HFFc6 (cell line): ENCODE data around the gene CNOT1. TPM values are rescaled to one million over a fixed set of nuclear protein-coding genes. Genes with fewer than 3 reads are reported as not detected.
"Not testable (repeated sequence)": the region's sequence is repeated elsewhere in the genome, so short reads cannot be mapped to it uniquely, and the experiment has no call there.

Experiments
- DNase-seq: peaks from one replicate; pipeline ENCODE4 v3.0.0-alpha.2; 2018
- H3K27ac Mint-ChIP-seq: 2 replicates; pipeline ENCODE4 v1.8.0; 2020; ENCODE audit warnings: mild to moderate bottlenecking, mixed read lengths
- H3K27me3 Mint-ChIP-seq: 2 replicates; pipeline ENCODE4 v1.8.0; 2021; ENCODE audit warnings: mild to moderate bottlenecking, moderate library complexity, mixed read lengths; ENCODE audit not compliant: insufficient read depth
- H3K36me3 Mint-ChIP-seq: 2 replicates; pipeline ENCODE4 v1.8.0; 2021; ENCODE audit warnings: low read depth, mixed read lengths
- H3K4me1 Mint-ChIP-seq: 2 replicates; pipeline ENCODE4 v1.8.0; 2020; ENCODE audit warnings: low read depth, mixed read lengths
- H3K4me3 Mint-ChIP-seq: 2 replicates; pipeline ENCODE4 v1.8.0; 2020; ENCODE audit warnings: mild to moderate bottlenecking, moderate library complexity, mixed read lengths
- H3K9me3 Mint-ChIP-seq: 2 replicates; pipeline ENCODE4 v1.8.0; 2020; ENCODE audit warnings: mild to moderate bottlenecking, mixed read lengths
- total RNA-seq, 6 experiments: library from RNA; stranded (reverse); fragmentation: NEBNext Ultra II Directional; extraction: Animal tissue kit (Norgen Biotek cat#: 25700); gene quantifications; 2 replicates in 1 of 6; 3 replicates in 5 of 6; pipeline ENCODE4 v1.2.3, GENCODE V29; 2021
- TF ChIP-seq, protein P1 (sequence below): fragments of 200-600 bp; sonication (generic); IDR thresholded peaks from 2 replicates; pipeline ENCODE4 v1.5.0; 2021; ENCODE audit warnings: antibody characterized with exemption, mild to moderate bottlenecking

The CNOT1 gene
- total RNA-seq, 6 experiments from 2014 or later, result 114 to 139 (median 121) TPM

DNA sequence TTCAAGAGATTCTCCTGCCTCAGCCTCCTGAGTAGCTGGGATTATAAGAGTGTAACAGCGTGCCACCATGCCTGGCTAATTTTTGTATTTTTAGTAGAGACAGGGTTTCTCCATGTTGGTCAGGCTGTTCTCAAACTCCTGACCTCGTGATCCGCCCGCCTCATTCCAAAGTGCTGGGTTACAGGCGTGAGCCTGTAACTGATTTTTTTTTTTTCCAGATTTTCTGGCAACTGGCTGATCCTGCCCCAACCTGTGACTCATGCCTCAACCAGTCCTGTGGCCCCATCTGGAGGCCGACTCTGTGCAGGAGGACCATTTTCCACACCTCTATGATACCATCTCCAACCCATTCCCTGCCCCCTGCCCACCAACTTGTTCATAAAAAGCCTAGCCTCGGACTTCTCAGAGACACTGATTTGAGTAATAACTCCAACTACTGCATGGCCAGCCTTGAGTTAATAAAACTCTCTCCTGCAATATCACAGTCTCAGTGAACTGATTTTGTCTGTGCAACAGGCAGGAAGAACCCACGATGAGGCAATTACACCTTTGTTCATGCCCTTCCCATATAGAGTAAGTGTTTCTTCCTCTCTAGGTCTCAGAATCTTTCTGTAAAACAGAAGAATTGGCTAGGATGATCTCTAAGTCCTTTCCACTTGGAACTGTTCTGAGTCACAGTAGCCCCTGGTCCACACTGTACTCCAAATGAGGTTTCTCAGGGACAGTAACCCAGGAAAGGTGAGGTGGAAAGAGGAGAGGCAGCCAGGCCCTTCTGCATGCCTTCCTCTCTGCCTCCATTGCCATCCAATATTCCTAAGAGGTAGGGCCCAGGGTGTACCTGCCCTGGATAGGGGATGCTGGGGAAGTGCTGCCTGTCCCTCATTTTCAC lies 8.8 kb upstream of the CNOT1 start:
- peak; percentile 82 for DNase-seq
- peak overlapping the region; percentile 19; the same call in 1 of the 2 replicates for H3K4me3 Mint-ChIP-seq
- peaks cover 16% of the 10 kb centered on the region for H3K4me1 Mint-ChIP-seq
- peaks cover 4% of the 10 kb centered on the region for H3K27me3 Mint-ChIP-seq
- TF ChIP-seq, protein P1, sequence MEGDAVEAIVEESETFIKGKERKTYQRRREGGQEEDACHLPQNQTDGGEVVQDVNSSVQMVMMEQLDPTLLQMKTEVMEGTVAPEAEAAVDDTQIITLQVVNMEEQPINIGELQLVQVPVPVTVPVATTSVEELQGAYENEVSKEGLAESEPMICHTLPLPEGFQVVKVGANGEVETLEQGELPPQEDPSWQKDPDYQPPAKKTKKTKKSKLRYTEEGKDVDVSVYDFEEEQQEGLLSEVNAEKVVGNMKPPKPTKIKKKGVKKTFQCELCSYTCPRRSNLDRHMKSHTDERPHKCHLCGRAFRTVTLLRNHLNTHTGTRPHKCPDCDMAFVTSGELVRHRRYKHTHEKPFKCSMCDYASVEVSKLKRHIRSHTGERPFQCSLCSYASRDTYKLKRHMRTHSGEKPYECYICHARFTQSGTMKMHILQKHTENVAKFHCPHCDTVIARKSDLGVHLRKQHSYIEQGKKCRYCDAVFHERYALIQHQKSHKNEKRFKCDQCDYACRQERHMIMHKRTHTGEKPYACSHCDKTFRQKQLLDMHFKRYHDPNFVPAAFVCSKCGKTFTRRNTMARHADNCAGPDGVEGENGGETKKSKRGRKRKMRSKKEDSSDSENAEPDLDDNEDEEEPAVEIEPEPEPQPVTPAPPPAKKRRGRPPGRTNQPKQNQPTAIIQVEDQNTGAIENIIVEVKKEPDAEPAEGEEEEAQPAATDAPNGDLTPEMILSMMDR, result peak; percentile 67
- peak overlapping the region; percentile 74 for H3K27ac Mint-ChIP-seq
- no peaks in the 10 kb centered on the region for H3K9me3 Mint-ChIP-seq
- no peaks in the 10 kb centered on the region for H3K36me3 Mint-ChIP-seq

GRCh38 chr16:58637021-58637420 lies 7.4 kb upstream of the CNOT1 start:
- H3K36me3 Mint-ChIP-seq, DNase-seq, H3K4me3 Mint-ChIP-seq, H3K27me3 Mint-ChIP-seq, H3K9me3 Mint-ChIP-seq, H3K27ac Mint-ChIP-seq: not testable (repeated sequence)
- peaks cover 16% of the 10 kb centered on the region for H3K4me1 Mint-ChIP-seq

DNA sequence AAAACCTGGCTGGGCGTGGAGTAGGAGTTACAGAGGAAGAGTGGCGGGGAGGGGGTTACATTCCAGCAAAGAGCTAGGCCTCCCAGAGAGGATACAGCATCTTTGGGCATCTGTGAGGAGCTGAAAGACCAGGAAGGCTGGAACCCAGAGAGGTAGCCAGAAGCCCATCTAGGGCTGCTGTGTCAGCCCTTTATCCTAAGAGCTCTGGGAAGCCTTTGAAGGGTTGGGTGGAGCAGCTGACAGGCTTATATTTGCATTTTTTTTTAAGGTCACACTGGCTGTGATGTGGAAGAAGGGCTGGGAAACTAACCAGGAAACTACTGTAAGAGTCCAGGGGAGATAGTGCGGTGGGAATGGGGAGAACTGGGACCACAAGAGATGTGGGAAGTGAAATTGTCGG lies 6.8 kb upstream of the CNOT1 start:
- TF ChIP-seq, protein P1, result no peak
- peaks cover 16% of the 10 kb centered on the region for H3K4me1 Mint-ChIP-seq
- DNase-seq, result no peak
- peaks cover 4% of the 10 kb centered on the region for H3K27me3 Mint-ChIP-seq
- no peaks in the 10 kb centered on the region for H3K9me3 Mint-ChIP-seq
- H3K4me3 Mint-ChIP-seq, result no peak overlapping the region
- H3K27ac Mint-ChIP-seq, result no peak overlapping the region
- H3K36me3 Mint-ChIP-seq, result no peaks in the 10 kb centered on the region

DNA sequence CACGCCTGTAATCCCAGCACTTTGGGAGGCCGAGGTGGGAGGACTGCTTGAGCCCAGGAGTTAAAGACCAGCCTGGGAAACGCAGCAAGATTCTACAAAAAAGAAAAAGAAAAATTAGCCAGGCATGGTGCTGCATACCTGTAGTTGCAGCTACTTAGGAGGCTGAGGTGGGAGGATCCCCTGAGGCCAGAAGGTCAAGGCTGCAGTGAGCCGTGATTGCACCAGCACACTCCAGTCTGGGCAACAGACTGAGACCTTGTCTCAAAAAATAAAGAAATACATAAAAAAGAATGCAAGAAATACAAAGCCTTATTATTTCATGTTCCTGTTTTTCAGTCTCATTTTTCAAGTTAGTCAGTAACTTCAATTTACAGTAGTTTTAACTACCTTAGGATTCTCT lies 5.9 kb upstream of the CNOT1 start:
- no peak overlapping the region for H3K4me3 Mint-ChIP-seq
- peaks cover 4% of the 10 kb centered on the region for H3K27me3 Mint-ChIP-seq
- H3K36me3 Mint-ChIP-seq, result no peaks in the 10 kb centered on the region
- no peak overlapping the region for H3K27ac Mint-ChIP-seq
- H3K9me3 Mint-ChIP-seq, result no peaks in the 10 kb centered on the region
- DNase-seq, result no peak
- H3K4me1 Mint-ChIP-seq, result peaks cover 19% of the 10 kb centered on the region
- TF ChIP-seq, protein P1, result no peak

GRCh38 chr16:58634265-58634802 lies 4.7 kb upstream of the CNOT1 start:
- Mint-ChIP-seq H3K9me3 (no peaks in the 10 kb centered on the region), H3K27ac (no peak overlapping the region), H3K36me3 (no peaks in the 10 kb centered on the region), H3K4me1 (peaks cover 24% of the 10 kb centered on the region), H3K4me3 (no peak overlapping the region), H3K27me3 (peaks cover 8% of the 10 kb centered on the region)
- TF ChIP-seq, protein P1, result no peak
- no peak for DNase-seq
